ENCODE data around the gene DDX49.
"Not testable (repeated sequence)": the region's sequence is repeated elsewhere in the genome, so short reads cannot be mapped to it uniquely, and the experiment has no call there.

The DDX49 gene

DNA sequence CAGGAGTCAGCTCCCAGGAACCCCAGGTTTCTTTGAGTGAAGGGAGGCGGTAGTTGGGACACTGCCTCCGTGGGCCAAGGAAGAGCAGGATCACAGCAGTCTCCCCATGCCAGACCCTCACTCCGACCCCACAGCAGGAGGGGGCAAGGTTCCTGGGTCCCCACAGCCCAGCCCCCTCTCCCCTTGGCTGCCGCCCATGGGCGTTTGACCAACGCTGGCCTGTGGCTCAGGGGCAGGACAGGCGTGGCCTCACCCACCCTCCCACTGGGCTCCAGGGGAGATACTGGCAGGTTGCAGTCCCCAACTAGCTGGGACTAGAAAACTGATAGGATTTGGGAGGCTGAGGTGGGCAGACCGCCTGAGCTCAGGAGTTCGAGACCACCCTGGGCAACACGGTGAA, 9.5 kb upstream of the DDX49 start:
- POLR2A ChIA-PET = no interaction called here
- TF ChIP-seq L3MBTL2 (conservative IDR thresholded peaks at IDR 0.05) (no peak), TARDBP (IDR thresholded peaks at IDR 0.05) (no peak), HDGF (IDR thresholded peaks at IDR 0.05; ENCODE audit: borderline replicate concordance) (no peak), LEF1 (IDR thresholded peaks at IDR 0.05; ENCODE audit: borderline replicate concordance) (no peak), FOXM1 (IDR thresholded peaks at IDR 0.05; ENCODE audit: borderline replicate concordance) (no peak), SUZ12 (IDR thresholded peaks at IDR 0.05) (no peak), FOXK2 (IDR thresholded peaks at IDR 0.05) (no peak), NFRKB (IDR thresholded peaks at IDR 0.05) (no peak), CTBP1 (IDR thresholded peaks at IDR 0.05; ENCODE audit: borderline replicate concordance) (no peak), FOXA1 (IDR thresholded peaks at IDR 0.05) (no peak), ZNF384 (IDR thresholded peaks at IDR 0.05) (no peak), ARNT (IDR thresholded peaks at IDR 0.05) (no peak), SP1 (IDR thresholded peaks at IDR 0.05) (no peak), ELF4 (IDR thresholded peaks at IDR 0.05) (no peak), BHLHE40 (IDR thresholded peaks at IDR 0.05; ENCODE audit: borderline replicate concordance) (no peak)
- CTCF ChIA-PET = no interaction called here
- DNase-seq (ENCODE audit: extremely low spot score) = no peak

DNA sequence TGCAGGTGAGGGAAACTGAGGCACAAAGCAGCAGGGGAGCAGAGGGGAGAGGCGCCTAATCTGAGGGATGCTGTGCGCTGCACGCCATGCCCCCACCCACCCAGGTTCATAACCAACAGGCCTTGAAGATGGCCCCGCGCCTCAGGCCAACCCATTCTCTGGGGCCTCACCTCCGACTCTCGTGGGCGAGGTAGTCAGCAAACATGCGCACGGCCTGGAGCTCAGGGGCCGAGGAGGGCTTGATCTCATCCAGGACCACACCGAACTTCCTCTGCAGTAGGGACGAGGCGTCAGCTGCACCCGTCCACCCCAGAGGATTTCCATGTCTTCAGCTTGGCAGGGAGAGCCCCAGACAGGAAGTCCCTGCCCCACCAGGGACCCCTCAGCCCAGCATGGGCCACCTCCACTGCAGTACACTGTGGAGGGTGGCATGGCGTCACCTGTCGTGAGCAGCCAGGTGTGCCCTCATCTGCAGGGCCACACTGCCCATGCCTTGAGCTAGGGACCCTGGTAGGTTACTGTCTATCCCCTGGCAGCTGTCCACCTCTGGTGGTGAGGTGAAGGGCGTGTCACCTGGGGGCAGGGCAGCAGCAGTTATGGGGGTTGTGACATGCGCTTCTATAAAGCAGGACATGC, 8.6 kb upstream of the DDX49 start:
- TF ChIP-seq HDGF (IDR thresholded peaks at IDR 0.05; ENCODE audit: borderline replicate concordance) = no peak
- TF ChIP-seq CTBP1 (IDR thresholded peaks at IDR 0.05; ENCODE audit: borderline replicate concordance) = no peak
- TF ChIP-seq ZNF384 (IDR thresholded peaks at IDR 0.05) = no peak
- no peak for TF ChIP-seq FOXK2 (IDR thresholded peaks at IDR 0.05)
- no peak for TF ChIP-seq ARNT (IDR thresholded peaks at IDR 0.05)
- TF ChIP-seq FOXA1 (IDR thresholded peaks at IDR 0.05) = no peak
- TF ChIP-seq BHLHE40 (IDR thresholded peaks at IDR 0.05; ENCODE audit: borderline replicate concordance) = no peak
- TF ChIP-seq FOXM1 (IDR thresholded peaks at IDR 0.05; ENCODE audit: borderline replicate concordance) = no peak
- CTCF ChIA-PET = no interaction called here
- no peak for DNase-seq (ENCODE audit: extremely low spot score)
- POLR2A ChIA-PET = no interaction called here

DNA sequence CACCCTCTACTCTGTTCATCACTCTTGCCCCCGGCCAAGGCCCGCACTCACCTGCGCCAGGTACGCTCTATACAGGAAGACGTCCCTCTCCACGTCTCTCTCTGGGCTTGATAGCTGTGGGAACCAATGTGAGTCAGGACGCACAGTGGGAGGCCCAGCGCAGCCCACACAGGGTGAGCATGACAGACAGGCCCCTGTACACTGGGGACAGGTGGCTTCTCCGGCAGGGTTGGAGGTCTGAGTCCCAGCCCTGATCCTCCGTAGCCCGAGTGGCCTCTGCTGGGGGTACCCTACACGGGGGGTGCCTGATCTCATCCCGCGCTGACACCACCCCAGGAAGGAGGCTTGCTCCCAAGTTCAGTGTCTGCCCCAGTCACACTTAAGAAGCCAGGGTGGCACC, 6.6 kb upstream of the DDX49 start:
- no peak for DNase-seq (ENCODE audit: extremely low spot score)
- TF ChIP-seq SUZ12 (IDR thresholded peaks at IDR 0.05) = no peak
- TF ChIP-seq, protein P1, sequence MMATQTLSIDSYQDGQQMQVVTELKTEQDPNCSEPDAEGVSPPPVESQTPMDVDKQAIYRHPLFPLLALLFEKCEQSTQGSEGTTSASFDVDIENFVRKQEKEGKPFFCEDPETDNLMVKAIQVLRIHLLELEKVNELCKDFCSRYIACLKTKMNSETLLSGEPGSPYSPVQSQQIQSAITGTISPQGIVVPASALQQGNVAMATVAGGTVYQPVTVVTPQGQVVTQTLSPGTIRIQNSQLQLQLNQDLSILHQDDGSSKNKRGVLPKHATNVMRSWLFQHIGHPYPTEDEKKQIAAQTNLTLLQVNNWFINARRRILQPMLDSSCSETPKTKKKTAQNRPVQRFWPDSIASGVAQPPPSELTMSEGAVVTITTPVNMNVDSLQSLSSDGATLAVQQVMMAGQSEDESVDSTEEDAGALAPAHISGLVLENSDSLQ (IDR thresholded peaks at IDR 0.05) = no peak
- no peak for TF ChIP-seq L3MBTL2 (conservative IDR thresholded peaks at IDR 0.05)
- no peak for TF ChIP-seq CTBP1 (IDR thresholded peaks at IDR 0.05; ENCODE audit: borderline replicate concordance)
- TF ChIP-seq ARNT (IDR thresholded peaks at IDR 0.05) = no peak
- no peak for TF ChIP-seq BHLHE40 (IDR thresholded peaks at IDR 0.05; ENCODE audit: borderline replicate concordance)
- TF ChIP-seq FOXK2 (IDR thresholded peaks at IDR 0.05) = no peak
- no peak for TF ChIP-seq TARDBP (IDR thresholded peaks at IDR 0.05)
- TF ChIP-seq HDGF (IDR thresholded peaks at IDR 0.05; ENCODE audit: borderline replicate concordance) = no peak
- no peak for TF ChIP-seq SP1 (IDR thresholded peaks at IDR 0.05)
- no peak for TF ChIP-seq FOXM1 (IDR thresholded peaks at IDR 0.05; ENCODE audit: borderline replicate concordance)
- TF ChIP-seq ELF4 (IDR thresholded peaks at IDR 0.05) = no peak
- TF ChIP-seq NFRKB (IDR thresholded peaks at IDR 0.05) = no peak
- TF ChIP-seq LEF1 (IDR thresholded peaks at IDR 0.05; ENCODE audit: borderline replicate concordance) = no peak
- no peak for TF ChIP-seq FOXA1 (IDR thresholded peaks at IDR 0.05)
- CTCF ChIA-PET = no interaction called here
- POLR2A ChIA-PET = no interaction called here

DNA sequence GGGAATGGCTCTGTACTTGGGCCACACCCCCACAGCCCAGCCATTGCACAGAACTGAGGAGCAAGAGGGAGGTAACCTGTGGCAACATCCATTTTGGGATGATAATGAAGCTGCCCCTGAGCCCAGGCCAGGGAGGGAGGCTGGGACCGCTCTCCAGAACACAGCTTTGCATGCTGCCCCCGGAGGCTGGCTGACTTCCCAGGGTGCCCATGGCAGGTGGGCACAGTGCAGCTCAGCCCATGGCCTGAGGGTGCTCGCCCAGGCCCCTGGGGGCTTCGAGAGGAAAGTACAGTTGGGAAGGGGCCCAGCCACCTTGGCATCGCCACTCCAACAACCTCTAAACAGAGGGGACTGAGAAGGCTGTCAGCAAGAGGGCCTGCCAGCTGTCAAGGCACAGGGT, 6.0 kb upstream of the DDX49 start:
- no peak for DNase-seq (ENCODE audit: extremely low spot score)
- no peak for TF ChIP-seq CTBP1 (IDR thresholded peaks at IDR 0.05; ENCODE audit: borderline replicate concordance)
- ChIA-PET POLR2A (interaction anchor here (0.8 kb wide), 1 partner anchor 16 kb away, joined by 3 read pairs; no protein-coding TSS in a partner anchor), CTCF (no interaction called here)

DNA sequence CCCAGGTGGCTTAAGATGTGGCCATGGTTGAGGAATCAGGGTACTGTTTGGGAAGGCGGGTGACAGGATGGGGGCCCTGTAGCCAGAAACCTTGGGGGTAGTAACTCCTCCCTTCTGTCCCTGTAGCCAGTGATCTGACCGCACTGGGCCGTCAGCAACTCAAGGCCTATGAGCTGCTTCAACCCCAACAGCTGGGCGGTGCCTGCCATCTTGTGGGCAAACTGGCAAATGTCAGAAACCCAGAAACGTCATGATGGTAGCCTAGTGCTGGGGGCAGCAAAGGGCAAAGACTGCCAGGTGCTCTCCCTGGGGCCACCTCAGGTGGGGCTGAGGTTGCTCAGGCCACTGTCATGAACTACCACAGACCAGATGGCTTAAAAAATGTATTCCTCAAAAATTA, 3.9 kb upstream of the DDX49 start:
- TF ChIP-seq HDGF (IDR thresholded peaks at IDR 0.05; ENCODE audit: borderline replicate concordance) = no peak
- TF ChIP-seq, protein P1 (IDR thresholded peaks at IDR 0.05) = no peak
- no peak for TF ChIP-seq TARDBP (IDR thresholded peaks at IDR 0.05)
- TF ChIP-seq NFRKB (IDR thresholded peaks at IDR 0.05) = no peak
- TF ChIP-seq FOXK2 (IDR thresholded peaks at IDR 0.05) = no peak
- TF ChIP-seq BHLHE40 (IDR thresholded peaks at IDR 0.05; ENCODE audit: borderline replicate concordance) = no peak
- TF ChIP-seq ELF4 (IDR thresholded peaks at IDR 0.05) = no peak
- TF ChIP-seq SUZ12 (IDR thresholded peaks at IDR 0.05) = no peak
- no peak for TF ChIP-seq LEF1 (IDR thresholded peaks at IDR 0.05; ENCODE audit: borderline replicate concordance)
- no peak for TF ChIP-seq FOXM1 (IDR thresholded peaks at IDR 0.05; ENCODE audit: borderline replicate concordance)
- CTCF ChIA-PET = interaction anchor here (1.8 kb wide), 1 partner anchor 20 kb away, joined by 7 read pairs; the partner anchor contains the start of gene CERS1
- DNase-seq (ENCODE audit: extremely low spot score) = no peak
- POLR2A ChIA-PET = interaction anchor here (1.0 to 1.4 kb wide), 2 partner anchors 13 to 17 kb away, joined by 3 read pairs; no protein-coding TSS in a partner anchor

DNA sequence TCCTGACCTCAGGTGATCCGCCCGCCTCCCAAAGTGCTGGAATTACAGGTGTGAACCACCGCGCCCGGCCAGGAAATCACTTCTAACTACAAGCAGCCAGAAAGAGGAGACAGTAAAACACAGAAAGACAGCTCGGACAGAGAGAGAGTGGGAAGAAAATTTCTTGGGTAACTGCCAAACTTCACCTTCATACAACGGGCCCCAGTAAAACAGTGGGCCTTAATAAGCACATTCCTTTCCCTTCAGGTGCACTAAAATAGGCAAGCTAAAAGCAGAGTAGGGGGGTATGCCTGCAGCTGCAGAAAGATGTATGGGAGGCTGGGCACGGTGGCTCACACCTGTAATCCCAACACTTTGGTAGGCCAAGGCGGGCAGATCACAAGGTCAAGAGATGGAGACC, 1.9 kb upstream of the DDX49 start:
- DNase-seq (ENCODE audit: extremely low spot score); CTCF ChIA-PET; POLR2A ChIA-PET: not testable (repeated sequence)

DNA sequence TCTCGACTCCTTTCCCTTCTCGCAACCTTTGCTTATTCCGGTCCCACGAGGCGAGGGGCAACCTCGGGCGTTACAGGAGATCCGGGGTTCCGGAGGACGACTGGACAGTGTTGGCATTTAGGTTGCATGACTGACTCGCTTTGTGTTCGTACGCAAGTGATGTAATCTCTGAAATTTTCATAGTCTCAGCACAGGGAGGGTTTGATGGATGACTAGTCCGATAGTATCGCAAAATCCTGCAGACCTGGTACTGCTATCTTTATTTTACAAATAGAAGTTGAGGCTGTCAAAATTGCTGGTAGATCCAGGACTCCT, 342 bp downstream of the DDX49 start:
- CTCF ChIA-PET = interaction anchor here (0.6 to 1.1 kb wide), 4 partner anchors 10 to 338 kb away, joined by 3 to 4 read pairs (median 3); no protein-coding TSS in a partner anchor
- TF ChIP-seq, protein P1 (IDR thresholded peaks at IDR 0.05) = no peak
- peak; percentile 18 for TF ChIP-seq L3MBTL2 (conservative IDR thresholded peaks at IDR 0.05)
- no peak for DNase-seq (ENCODE audit: extremely low spot score)
- POLR2A ChIA-PET = interaction anchor here (0.7 to 1.8 kb wide), 12 partner anchors 9 to 502 kb away, joined by 3 to 9 read pairs (median 4); partner anchors contain the start of gene UPF1

Data from HEK293T (cell line).